K562 (cell line): Measurements from ENCODE around the gene NEU1. TPM values are rescaled to one million over a fixed set of nuclear protein-coding genes. Genes with fewer than 3 reads are reported as not detected.

Source experiments
- ATAC-seq: fragments of 200-7000 bp; cut with Tn5 transposase; 3 replicates; pipeline ENCODE4 v1.9.1; 2020; ENCODE audit warnings: moderate library complexity
- BruUV-seq: library from RNA; stranded (reverse); fragments of 400-500 nt; replicated peaks from 2 replicates; lab custom pipeline; 2021; lab: Mats Ljungman, UMichigan
- CTCF ChIA-PET: fragments of 300-600 bp; formaldehyde crosslinking; extraction: SDS; loops from one replicate; lab custom pipeline; 2021; ENCODE audit warnings: low intra/inter-chr PET ratio; lab: Yijun Ruan, JAX
- POLR2A ChIA-PET: fragments of 300-600, 350-650 bp; sonication (Branson Sonifier 250); formaldehyde crosslinking; extraction: SDS; loops from one replicate; lab custom pipeline; 2021; ENCODE audit warnings: antibody characterized with exemption, inconsistent platforms; lab: Yijun Ruan, JAX
- DNase-seq, 4 experiments: peaks; one replicate each; pipeline versions ENCODE4 v3.0.0 to v3.0.0-alpha.2; 2011 to 2018; ENCODE audit warnings: low spot score in 3 of 4, mixed read lengths in 3 of 4; ENCODE audit errors: extremely low read depth in 1 of 4
- FAIRE-seq: peaks from 2 replicates; lab custom pipeline; 2011; peaks lifted over from hg19 to GRCh38; lab: Jason Lieb, UNC
- H2AFZ ChIP-seq: 2 replicates; pipeline ENCODE4 v1.6.0; 2011; ENCODE audit warnings: low read depth, low read length, control low read depth, inconsistent platforms
- H3K27ac ChIP-seq: fragments of 200-600 bp; 3 replicates; pipeline ENCODE4 v1.8.0; 2011; ENCODE audit warnings: low read depth, mild to moderate bottlenecking, control low read depth, inconsistent platforms, low read length, moderate library complexity, mixed read lengths; ENCODE audit errors: extremely low read depth
- H3K27me3 ChIP-seq, 2 experiments: fragments of 300-600 bp in 1 of 2; 2 replicates in 1 of 2; 3 replicates in 1 of 2; pipeline versions ENCODE4 v1.6.0 to v1.8.0; 2011; ENCODE audit warnings: inconsistent platforms in 2 of 2, low read length in 2 of 2, mild to moderate bottlenecking in 1 of 2, mixed read lengths in 1 of 2, moderate library complexity in 1 of 2; ENCODE audit not compliant: control insufficient read depth in 2 of 2, insufficient read depth in 2 of 2
- H3K36me3 ChIP-seq: fragments of 300-600 bp; 3 replicates; pipeline ENCODE4 v1.8.0; 2011; ENCODE audit warnings: mild to moderate bottlenecking, low read length, inconsistent platforms; ENCODE audit not compliant: control insufficient read depth, insufficient read depth
- H3K4me1 ChIP-seq, 2 experiments: fragments of 200-600 bp in 1 of 2; replicated peaks in 1 of 2; 2 replicates in 1 of 2; 3 replicates in 1 of 2; pipeline versions ENCODE4 v1.5.1 to v1.8.0; 2011; ENCODE audit warnings: inconsistent platforms in 2 of 2, low read length in 2 of 2, mild to moderate bottlenecking in 1 of 2, mixed read lengths in 1 of 2, moderate library complexity in 1 of 2; ENCODE audit not compliant: control insufficient read depth in 2 of 2, insufficient read depth in 2 of 2
- H3K4me2 ChIP-seq: 2 replicates; pipeline ENCODE4 v1.6.1; 2011; ENCODE audit warnings: low read length, control low read depth, inconsistent platforms, mixed read lengths; ENCODE audit not compliant: insufficient read depth
- H3K4me3 ChIP-seq: fragments of 200-600 bp; sonication (generic), shearing (Covaris generic); 2 replicates; pipeline ENCODE4 v1.5.1; 2016; ENCODE audit warnings: control low read depth, inconsistent platforms
- H3K79me2 ChIP-seq: fragments of 200-600 bp; 3 replicates; pipeline ENCODE4 v1.8.0; 2011; ENCODE audit warnings: low read length, inconsistent platforms; ENCODE audit not compliant: control insufficient read depth, insufficient read depth
- H3K9ac ChIP-seq, 2 experiments: 2 replicates each; pipeline versions ENCODE4 v1.6.0 to v1.6.1; 2011; ENCODE audit warnings: low read depth in 2 of 2, low read length in 2 of 2, control low read depth in 1 of 2, inconsistent platforms in 1 of 2, mild to moderate bottlenecking in 1 of 2, mixed read lengths in 1 of 2; ENCODE audit not compliant: insufficient read depth in 1 of 2
- H3K9me1 ChIP-seq: one replicate; pipeline ENCODE4 v1.6.0; 2011; ENCODE audit warnings: inconsistent platforms, mild to moderate bottlenecking, low read length, moderate library complexity; ENCODE audit not compliant: control insufficient read depth, insufficient read depth
- H3K9me3 ChIP-seq: replicated peaks from 2 replicates; pipeline ENCODE4 v1.5.1; 2011; ENCODE audit warnings: low read depth, low read length, inconsistent platforms; ENCODE audit not compliant: control insufficient read depth, insufficient read depth
- H4K20me1 ChIP-seq: replicated peaks from 2 replicates; pipeline ENCODE4 v1.6.1; 2011; ENCODE audit warnings: low read length, inconsistent platforms, mixed read lengths; ENCODE audit not compliant: control insufficient read depth, insufficient read depth
- ADNP ChIP-seq: fragments of 200-800 bp; sonication (Bioruptor generic); IDR thresholded peaks from 2 replicates; pipeline ENCODE4 v1.6.1; 2016; ENCODE audit warnings: missing genetic modification characterization, missing compliant biosample characterization
- ELK1 ChIP-seq: sonication (generic); formaldehyde crosslinking; IDR thresholded peaks from 2 replicates; pipeline ENCODE4 v1.8.1; 2022; ENCODE audit warnings: missing genetic modification reagents
- FOXA3 ChIP-seq, 2 experiments: fragments of 450-650 bp in 1 of 2; sonication (generic) in 1 of 2; formaldehyde crosslinking; IDR thresholded peaks in 1 of 2; conservative IDR thresholded peaks in 1 of 2; 2 replicates each; pipeline versions ENCODE4 v1.4.0 to v1.8.0; 2020 to 2022; ENCODE audit warnings: mild to moderate bottlenecking in 2 of 2, missing genetic modification reagents in 1 of 2
- FOXM1 ChIP-seq, 2 experiments: fragments of 450-650 bp in 1 of 2; sonication (generic) in 1 of 2; formaldehyde crosslinking in 1 of 2; IDR thresholded peaks; 2 replicates each; pipeline versions ENCODE4 v1.6.1 to v1.9.0; 2017 to 2022; ENCODE audit warnings: low read depth in 2 of 2, mild to moderate bottlenecking in 2 of 2, missing genetic modification reagents in 1 of 2, moderate library complexity in 1 of 2
- HIVEP1 ChIP-seq: fragments of 250-450 bp; sonication (Bioruptor Pico); IDR thresholded peaks from 2 replicates; pipeline ENCODE4 v1.4.0; 2020; ENCODE audit warnings: mild to moderate bottlenecking
- HMG20B ChIP-seq: fragments of 250-450 bp; sonication (Bioruptor Pico); IDR thresholded peaks from 2 replicates; pipeline ENCODE4 v1.5.0; 2021; ENCODE audit warnings: mild to moderate bottlenecking
- HNRNPH1 ChIP-seq: fragments of 200-400 bp; formaldehyde crosslinking; optimal IDR thresholded peaks from 2 replicates; pipeline ENCODE3; 2017; ENCODE audit warnings: low read depth, mild to moderate bottlenecking, low read length, moderate library complexity
- HOMEZ ChIP-seq: fragments of 250-450 bp; sonication (Bioruptor Pico); IDR thresholded peaks from 2 replicates; pipeline ENCODE4 v1.4.0; 2020; ENCODE audit warnings: mild to moderate bottlenecking, moderate library complexity
- KLF10 ChIP-seq: fragments of 250-450 bp; sonication (Bioruptor Pico); IDR thresholded peaks from 2 replicates; pipeline ENCODE4 v1.6.1; 2021; ENCODE audit warnings: matching md5 sums
- MTA2 ChIP-seq: fragments of 450-650 bp; IDR thresholded peaks from 2 replicates; pipeline ENCODE4 v1.6.1; 2016; ENCODE audit warnings: low read depth
- PTBP1 ChIP-seq: fragments of 200-400 bp; formaldehyde crosslinking; IDR thresholded peaks from 2 replicates; pipeline ENCODE4 v1.6.1; 2017; ENCODE audit warnings: low read depth, low read length
- RUNX1 ChIP-seq: sonication (generic); IDR thresholded peaks from 2 replicates; pipeline ENCODE4 v1.6.1; 2016; ENCODE audit warnings: antibody characterized with exemption, low read depth
- SMARCA5 ChIP-seq: fragments of 450-650 bp; IDR thresholded peaks from 2 replicates; pipeline ENCODE4 v1.6.1; 2016
- SNAPC5 ChIP-seq: fragments of 250-450 bp; sonication (Bioruptor Pico); IDR thresholded peaks from 2 replicates; pipeline ENCODE4 v1.8.0; 2021; ENCODE audit warnings: moderate library complexity, mild to moderate bottlenecking, inconsistent platforms
- TBP ChIP-seq: optimal IDR thresholded peaks from 2 replicates; pipeline ENCODE3; 2011; ENCODE audit warnings: low read depth, low read length, improper control_type of control experiment
- ZBTB2 ChIP-seq: fragments of 450-650 bp; IDR thresholded peaks from 2 replicates; pipeline ENCODE4 v1.6.1; 2016; ENCODE audit warnings: antibody characterized with exemption
- ZNF165 ChIP-seq: fragments of 250-450 bp; sonication (Bioruptor Pico); IDR thresholded peaks from 2 replicates; pipeline ENCODE4 v1.4.0; 2020; ENCODE audit warnings: borderline replicate concordance
- WGBS: fragments of 100-300 bp; shearing (Covaris generic); methylation state at CpG from one replicate; pipeline ENCODE4 v1.1.6; 2016; ENCODE audit warnings: low coverage, mixed read lengths; ENCODE audit not compliant: insufficient coverage; ENCODE audit errors: missing lambda C conversion rate; 5-methylcytosine and 5-hydroxymethylcytosine counted together
- in situ Hi-C: fragments of 300-500 bp; cut with MboI; formaldehyde crosslinking; loops from 4 replicates; pipeline ENCODE4 v1.15.0; 2018; ENCODE audit warnings: inconsistent platforms, mixed read lengths
- intact Hi-C: fragments of 100-400 bp; cut with micrococcal nuclease; formaldehyde crosslinking; loops from 2 replicates; pipeline ENCODE4 v1.14.2; 2022
- polyA plus RNA-seq, 8 experiments: library from polyadenylated mRNA; depleted of rRNA in 4 of 8; stranded (reverse) in 5 of 8; unstranded in 3 of 8; fragments of >200 nt; fragmentation: Nextera tagmentation in 2 of 8; fragmentation: Illumina TruSeq in 1 of 8; extraction: Ambion mirVana in 2 of 8; extraction: Trizol in 1 of 8; gene quantifications; 2 replicates each; pipeline versions ENCODE4 v1.2.1 to v1.2.3, GENCODE V29; 2011 to 2014; ENCODE audit warnings: inconsistent platforms in 1 of 8, missing spikeins in 1 of 8
- total RNA-seq, 7 experiments: library from RNA; depleted of rRNA in 6 of 7; stranded (reverse); fragments of >200 nt in 6 of 7; fragmentation: Illumina TruSeq in 2 of 7; extraction: Trizol in 2 of 7; gene quantifications; 2 replicates each; pipeline versions ENCODE4 v1.2.1 to v1.2.3, GENCODE V29; 2011 to 2021; ENCODE audit warnings: low replicate concordance in 1 of 7

NEU1 gene
- total and polyA plus RNA-seq, 9 of the 15 experiments (the other 6 are each of a cell fraction or from before 2014, with no cell fraction given): 14.8 to 67.8 (median 51.0) TPM

- ChIA-PET CTCF (interaction anchor here (0.6 to 2.8 kb wide), 7 partner anchors 34 to 927 kb away, joined by 3 to 24 read pairs (median 5); partner anchors contain the start of genes LY6G5C, NFKBIL1, VARS1 and VWA7), POLR2A (interaction anchor here (0.6 to 13.1 kb wide), 32 partner anchors 8 to 427 kb away, joined by 3 to 229 read pairs (median 5); partner anchors contain the start of genes ABHD16A, BAG6, C6orf47 and CLIC1)
- WGBS: 1% methylated on average over 10 of the region's 15 CpGs
- Histone ChIP-seq H4K20me1 (peaks cover 5% of the 10 kb centered on the region; the same call in 1 of the 2 replicates), H3K36me3 (peaks cover 18% of the 10 kb centered on the region; the same call in 2 of the 3 replicates), H3K27me3 (no peaks in the 10 kb centered on the region), H3K9ac (peak overlapping the region; percentile 70 to 86), H3K79me2 (peaks cover 58% of the 10 kb centered on the region), H3K4me1 (peaks cover 39 to 50% of the 10 kb centered on the region in 2 experiments), H2AFZ (no peak overlapping the region), H3K9me1 (no peaks in the 10 kb centered on the region), H3K9me3 (no peaks in the 10 kb centered on the region), H3K4me2 (peak overlapping the region; percentile 77), H3K4me3 (peak overlapping the region; percentile 52), H3K27ac (peak overlapping the region; percentile 66)
- no TSS peak for BruUV-seq
- intact Hi-C loops: loop anchor here (1.0 to 10.0 kb wide), 4 partner anchors 57 to 345 kb away; partner anchors contain the start of genes AGPAT1 and RNF5
- in situ Hi-C loops: no loop called here
- ATAC-seq (no peak), DNase-seq (peak in 2 of 4 experiments; percentile 51 to 57), FAIRE-seq (no peak)
- TF ChIP-seq TBP (no peak), HOMEZ (no peak), PTBP1 (no peak), FOXM1 (IDR thresholded peaks at IDR 0.05; ENCODE audit: low read depth) (no peak), FOXM1 (CRISPR knock-in tag; IDR thresholded peaks at IDR 0.05; ENCODE audit: low read depth) (no peak), HMG20B (CRISPR knock-in tag) (no peak), RUNX1 (no peak), ADNP (tag) (no peak), ZNF165 (0 out of 2 replicates have a peak, but pooled peaks have one; percentile 68), MTA2 (no peak), HNRNPH1 (no peak), ELK1 (CRISPR knock-in tag) (no peak), SNAPC5 (CRISPR knock-in tag) (no peak), ZBTB2 (no peak), SMARCA5 (no peak), HIVEP1 (CRISPR knock-in tag) (no peak), FOXA3 (CRISPR knock-in tag; conservative IDR thresholded peaks at IDR 0.05 in 1 of 2, IDR thresholded peaks at IDR 0.05 in 1 of 2) (no peak), KLF10 (CRISPR knock-in tag) (no peak)
Observed at GRCh38 chr6:31829633-31830283, 32.9 kb downstream of the NEU1 start.
